Left ventricle myocardium inferior (tissue), 1 donor: Measurements from ENCODE around the gene SH3YL1. TPM values are rescaled to one million over a fixed set of nuclear protein-coding genes. Genes with fewer than 3 reads are reported as not detected.

Source experiments
- DNase-seq: peaks from one replicate; pipeline ENCODE4 v3.0.0-alpha.2; 2020
- H3K27ac ChIP-seq: fragments of 200-600 bp; replicated peaks from 2 replicates; pipeline ENCODE4 v1.8.0; 2021
- H3K27me3 ChIP-seq: fragments of 200-600 bp; 2 replicates; pipeline ENCODE4 v1.8.0; 2021; ENCODE audit warnings: low read depth
- H3K36me3 ChIP-seq: fragments of 200-600 bp; 2 replicates; pipeline ENCODE4 v1.8.0; 2021
- H3K4me1 ChIP-seq: fragments of 200-600 bp; 2 replicates; pipeline ENCODE4 v1.8.0; 2021
- H3K4me3 ChIP-seq: fragments of 200-600 bp; 2 replicates; pipeline ENCODE4 v1.8.0; 2021; ENCODE audit warnings: mild to moderate bottlenecking, moderate library complexity
- H3K9me3 ChIP-seq: fragments of 200-600 bp; replicated peaks from 2 replicates; pipeline ENCODE4 v1.8.0; 2021
- intact Hi-C: fragments of 100-400 bp; cut with micrococcal nuclease; formaldehyde crosslinking; loops from one replicate; pipeline ENCODE4 v1.11.0; 2022
- total RNA-seq: library from RNA; stranded (reverse); fragmentation: NEBNext Ultra II Directional; extraction: Animal tissue kit (Norgen Biotek cat#: 25700); gene quantifications from one replicate; pipeline ENCODE4 v1.2.1, GENCODE V29; 2021
- TF ChIP-seq, protein P1 (sequence below): fragments of 200-600 bp; IDR thresholded peaks from 2 replicates; pipeline ENCODE4 v1.8.0; 2021; ENCODE audit warnings: antibody characterized with exemption, mild to moderate bottlenecking, borderline replicate concordance
- donor health status: DM: no; HTN: yes; CAD: no; lungs with severe emphysema.

SH3YL1 gene
- total RNA-seq, 1 donor from 2014 or later, result 9.8 TPM

DNA sequence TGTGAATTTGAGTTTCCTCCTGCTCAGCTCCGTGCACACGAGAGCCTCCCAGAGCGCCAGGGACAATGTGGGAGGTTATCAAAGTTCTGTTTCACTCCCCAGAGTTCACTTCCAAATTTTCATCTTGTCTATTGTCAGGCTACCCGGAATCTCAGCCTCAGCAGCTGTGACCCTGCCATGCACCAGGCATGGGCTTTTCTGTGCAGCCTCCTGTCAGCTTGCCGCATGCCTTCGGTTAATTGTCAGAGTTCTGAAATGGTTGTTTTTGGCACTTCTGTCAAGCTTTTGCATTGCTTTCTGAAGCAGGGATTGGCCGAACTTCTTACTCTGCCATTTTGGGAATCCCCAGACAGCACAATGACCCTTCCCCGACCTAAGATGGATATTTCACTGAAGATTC is 60.4 kb downstream of the SH3YL1 start:
- Histone ChIP-seq H3K9me3 (no peaks in the 10 kb centered on the region), H3K36me3 (no peaks in the 10 kb centered on the region), H3K4me3 (no peak overlapping the region), H3K4me1 (no peaks in the 10 kb centered on the region), H3K27ac (no peak overlapping the region), H3K27me3 (peaks cover 34% of the 10 kb centered on the region)
- no peak for DNase-seq
- intact Hi-C loops, result no loop called here
- TF ChIP-seq, protein P1, sequence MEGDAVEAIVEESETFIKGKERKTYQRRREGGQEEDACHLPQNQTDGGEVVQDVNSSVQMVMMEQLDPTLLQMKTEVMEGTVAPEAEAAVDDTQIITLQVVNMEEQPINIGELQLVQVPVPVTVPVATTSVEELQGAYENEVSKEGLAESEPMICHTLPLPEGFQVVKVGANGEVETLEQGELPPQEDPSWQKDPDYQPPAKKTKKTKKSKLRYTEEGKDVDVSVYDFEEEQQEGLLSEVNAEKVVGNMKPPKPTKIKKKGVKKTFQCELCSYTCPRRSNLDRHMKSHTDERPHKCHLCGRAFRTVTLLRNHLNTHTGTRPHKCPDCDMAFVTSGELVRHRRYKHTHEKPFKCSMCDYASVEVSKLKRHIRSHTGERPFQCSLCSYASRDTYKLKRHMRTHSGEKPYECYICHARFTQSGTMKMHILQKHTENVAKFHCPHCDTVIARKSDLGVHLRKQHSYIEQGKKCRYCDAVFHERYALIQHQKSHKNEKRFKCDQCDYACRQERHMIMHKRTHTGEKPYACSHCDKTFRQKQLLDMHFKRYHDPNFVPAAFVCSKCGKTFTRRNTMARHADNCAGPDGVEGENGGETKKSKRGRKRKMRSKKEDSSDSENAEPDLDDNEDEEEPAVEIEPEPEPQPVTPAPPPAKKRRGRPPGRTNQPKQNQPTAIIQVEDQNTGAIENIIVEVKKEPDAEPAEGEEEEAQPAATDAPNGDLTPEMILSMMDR, result no peak

DNA sequence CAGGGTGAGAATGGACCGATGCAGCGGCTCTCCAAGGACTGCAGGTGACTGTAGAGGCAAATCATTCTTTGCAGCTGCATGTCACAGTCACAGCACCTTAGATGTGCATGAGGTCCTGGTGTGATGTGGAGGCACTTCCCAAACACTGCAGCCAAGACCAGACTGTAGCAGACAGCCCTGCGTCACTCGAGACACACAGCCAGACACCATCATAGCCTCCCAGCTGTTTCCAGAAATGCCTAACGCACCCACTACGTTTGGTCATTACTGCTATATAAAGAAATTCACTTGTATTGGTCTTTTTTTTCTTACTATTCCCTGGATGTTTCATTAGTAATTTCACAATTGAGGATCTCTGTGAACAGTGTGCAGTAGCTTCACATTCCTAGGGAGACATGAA is 60.9 kb downstream of the SH3YL1 start:
- H3K36me3 ChIP-seq, result no peaks in the 10 kb centered on the region
- intact Hi-C loops, result no loop called here
- TF ChIP-seq, protein P1, result no peak
- no peaks in the 10 kb centered on the region for H3K9me3 ChIP-seq
- H3K4me1 ChIP-seq, result no peaks in the 10 kb centered on the region
- peaks cover 31% of the 10 kb centered on the region for H3K27me3 ChIP-seq
- no peak overlapping the region for H3K27ac ChIP-seq
- H3K4me3 ChIP-seq, result no peak overlapping the region
- no peak for DNase-seq

DNA sequence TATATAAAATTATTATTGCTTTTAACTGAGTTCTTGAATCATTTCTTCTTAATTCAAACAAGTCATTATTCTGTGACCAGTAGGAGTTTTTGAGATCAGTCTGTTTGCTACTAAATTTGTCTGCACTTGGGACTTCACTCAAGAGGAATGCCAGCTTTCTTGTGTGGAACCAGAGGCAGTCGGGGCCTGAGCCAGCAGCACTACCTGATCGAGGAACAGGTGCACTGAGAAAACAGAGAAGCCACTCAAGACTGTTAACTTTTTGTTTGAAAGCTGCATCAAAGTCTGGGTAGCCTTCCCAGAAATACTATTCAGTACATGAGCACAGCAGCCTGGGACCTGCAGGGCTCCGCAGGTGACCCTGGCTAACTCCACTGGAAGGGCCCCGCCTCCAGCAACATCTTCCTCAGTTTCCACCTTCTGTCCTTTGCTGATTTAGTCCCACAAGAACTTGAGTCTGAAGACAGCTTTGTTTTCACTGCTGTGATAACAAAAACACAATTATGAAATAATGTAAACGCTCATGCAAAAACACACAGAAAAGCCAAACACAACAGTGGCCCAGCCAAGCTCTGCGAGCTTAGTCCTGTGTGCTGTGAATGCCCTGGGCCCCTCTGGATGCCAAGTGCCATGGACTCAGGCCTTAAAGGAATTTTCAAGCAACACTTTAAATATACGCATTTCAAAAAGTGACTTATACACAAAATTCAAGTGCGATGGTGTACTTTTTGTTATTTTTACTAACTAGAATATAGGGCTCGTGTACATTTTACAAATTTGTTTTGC is 62.0 kb downstream of the SH3YL1 start:
- no peaks in the 10 kb centered on the region for H3K9me3 ChIP-seq
- TF ChIP-seq, protein P1, result no peak
- peaks cover 31% of the 10 kb centered on the region for H3K27me3 ChIP-seq
- H3K4me3 ChIP-seq, result no peak overlapping the region
- intact Hi-C loops, result no loop called here
- no peak for DNase-seq
- H3K27ac ChIP-seq, result no peak overlapping the region
- no peaks in the 10 kb centered on the region for H3K4me1 ChIP-seq
- H3K36me3 ChIP-seq, result no peaks in the 10 kb centered on the region

DNA sequence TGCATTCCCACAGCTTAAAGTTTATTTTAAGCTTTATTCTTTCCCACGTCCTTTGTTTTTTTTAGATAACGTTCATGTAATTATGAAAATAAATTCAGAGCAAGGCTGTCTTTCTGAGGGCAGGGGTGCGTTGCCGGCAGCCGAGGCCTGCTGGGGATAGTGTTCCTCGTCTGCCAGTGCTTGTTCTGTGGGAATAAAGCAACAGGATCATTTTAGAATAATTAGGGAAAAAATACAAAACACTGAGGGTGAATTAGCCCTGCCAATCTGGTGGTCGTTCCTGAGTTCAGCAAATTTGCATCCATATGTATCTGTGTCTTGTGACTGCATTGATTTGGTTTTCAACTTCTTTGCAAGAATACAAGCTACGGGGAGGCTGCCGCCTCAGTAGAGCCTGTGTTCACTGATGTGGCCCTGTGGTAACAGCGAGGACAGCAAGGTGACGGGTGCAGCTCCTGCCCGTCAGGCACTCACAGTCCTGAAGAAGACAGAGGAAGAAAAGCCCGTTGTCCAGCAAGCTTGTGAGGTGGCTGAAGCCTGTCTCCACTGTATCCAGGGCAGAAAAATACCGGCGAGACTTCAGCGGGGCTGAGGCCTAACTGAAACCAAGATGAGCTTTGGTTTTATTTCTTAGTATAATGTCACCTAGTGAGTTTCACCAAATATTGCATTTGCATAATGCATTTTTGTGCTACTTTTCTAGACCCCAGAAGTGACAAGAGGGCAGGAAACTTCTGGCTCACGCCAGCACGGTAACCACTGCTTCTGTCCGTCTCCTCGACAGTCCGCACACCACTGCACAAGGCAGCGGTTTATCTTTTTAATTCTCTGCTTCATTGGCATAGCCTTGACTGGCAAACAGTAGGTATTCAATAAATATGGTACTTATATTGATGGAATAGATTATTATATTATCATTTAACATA is 64.5 kb downstream of the SH3YL1 start:
- TF ChIP-seq, protein P1, result no peak
- H3K27ac ChIP-seq, result no peak overlapping the region
- H3K36me3 ChIP-seq, result no peaks in the 10 kb centered on the region
- H3K4me1 ChIP-seq, result no peaks in the 10 kb centered on the region
- DNase-seq, result no peak
- no peaks in the 10 kb centered on the region for H3K9me3 ChIP-seq
- peaks cover 31% of the 10 kb centered on the region for H3K27me3 ChIP-seq
- no peak overlapping the region for H3K4me3 ChIP-seq
- intact Hi-C loops, result no loop called here

DNA sequence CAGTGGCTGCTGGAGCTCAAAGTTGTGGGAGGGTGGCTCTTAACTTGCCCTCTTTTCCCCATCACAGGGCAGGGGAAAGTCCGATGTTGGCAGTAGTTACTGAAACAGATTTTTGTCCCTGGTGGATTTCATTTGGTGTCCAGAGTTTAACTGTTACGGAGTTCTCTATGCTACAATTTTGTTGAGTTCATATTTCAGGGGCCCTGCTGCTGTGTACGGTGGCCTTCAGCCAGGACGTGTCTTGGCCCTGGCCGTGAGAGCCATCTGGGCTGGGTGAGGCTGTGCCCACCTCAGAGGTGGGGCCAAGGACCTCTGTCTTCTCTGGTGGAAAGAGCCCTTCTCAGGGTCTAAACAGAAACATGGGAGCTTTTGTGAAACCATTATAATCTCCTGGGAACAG is 67.4 kb downstream of the SH3YL1 start:
- no peaks in the 10 kb centered on the region for H3K9me3 ChIP-seq
- H3K4me1 ChIP-seq, result no peaks in the 10 kb centered on the region
- no peaks in the 10 kb centered on the region for H3K36me3 ChIP-seq
- H3K27ac ChIP-seq, result no peak overlapping the region
- intact Hi-C loops, result no loop called here
- no peak for DNase-seq
- H3K27me3 ChIP-seq, result peaks cover 5% of the 10 kb centered on the region
- TF ChIP-seq, protein P1, result no peak
- H3K4me3 ChIP-seq, result no peak overlapping the region
